Measurements from ENCODE around the gene EZH1. TPM values are rescaled to one million over a fixed set of nuclear protein-coding genes. Genes with fewer than 3 reads are reported as not detected.
A peak's percentile ranks its signal among the peaks of the same experiment; 100 is the strongest.

Gene EZH1
- total RNA-seq, 2 experiments from 2014 or later, result 23.1 to 25.5 TPM

DNA sequence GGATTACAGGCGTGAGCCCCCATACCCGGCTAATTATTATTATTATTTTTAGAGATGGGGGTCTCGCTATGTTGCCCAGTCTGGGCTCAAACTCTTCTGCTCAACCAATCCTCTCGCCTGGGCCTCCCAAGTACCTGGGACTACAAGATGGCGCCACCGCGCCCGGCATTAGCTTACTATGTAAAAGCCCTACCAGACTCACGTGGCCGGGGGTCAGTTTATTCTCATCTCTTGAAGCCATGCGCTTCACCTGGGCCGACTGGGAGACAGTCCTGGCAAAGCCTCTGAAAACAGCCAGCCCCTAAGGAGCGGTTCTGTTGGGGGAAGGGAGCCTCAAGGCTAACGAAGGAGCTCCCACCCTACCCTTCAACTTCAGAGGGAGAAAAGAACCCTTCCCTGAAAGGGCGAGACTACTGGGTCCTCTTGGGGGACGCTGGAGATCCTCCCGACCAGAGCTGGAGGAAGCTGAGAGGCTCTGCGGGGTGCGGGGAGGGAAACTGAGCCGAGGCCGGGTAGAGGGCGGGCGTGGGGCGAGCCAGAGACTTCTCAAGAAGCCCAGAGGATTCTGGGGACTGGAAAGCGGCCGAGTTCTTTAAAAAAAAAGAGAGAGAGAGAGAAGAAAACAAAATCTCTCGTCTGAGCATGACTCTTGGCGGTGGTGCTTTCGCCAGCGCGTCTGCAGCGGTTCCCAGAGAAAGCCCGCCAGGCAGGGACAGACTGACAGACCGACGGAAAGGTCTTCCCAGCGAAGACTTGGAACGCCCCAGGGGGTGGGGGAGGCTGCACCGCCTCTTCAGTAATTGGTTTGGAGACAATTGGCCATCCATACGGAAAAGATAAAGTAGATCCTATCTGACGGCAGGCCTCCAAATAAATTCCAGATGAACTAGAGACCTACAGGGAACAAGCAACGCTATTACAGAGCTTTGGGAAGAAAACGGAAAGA lies 91.4 kb downstream of the EZH1 start:
- H3K27ac Mint-ChIP-seq, result no peak overlapping the region
- H3K36me3 Mint-ChIP-seq (ENCODE audit: low read depth), result no peaks in the 10 kb centered on the region
- H3K27me3 Mint-ChIP-seq, result peaks cover 14% of the 10 kb centered on the region
- CTCF ChIA-PET, result interaction anchor here (0.9 to 1.3 kb wide), 2 partner anchors 13 to 75 kb away, joined by 3 read pairs; no protein-coding TSS in a partner anchor
- H3K4me1 Mint-ChIP-seq (ENCODE audit: low read depth), result peaks cover 15% of the 10 kb centered on the region
- peaks cover 4% of the 10 kb centered on the region for H3K9me3 Mint-ChIP-seq
- TF ChIP-seq CTCF (IDR thresholded peaks at IDR 0.05), result no peak
- H3K4me3 Mint-ChIP-seq, result peak overlapping the region; percentile 35
- intact Hi-C loops (cut with micrococcal nuclease), result no loop called here
- DNase-seq (no peak), ATAC-seq (no peak)
- POLR2A ChIA-PET, result interaction anchor here (2.1 kb wide), 1 partner anchor 13 kb away, joined by 5 read pairs; no protein-coding TSS in a partner anchor

- DNase-seq (no peak), ATAC-seq (no peak)
- POLR2A ChIA-PET, result no interaction called here
- intact Hi-C loops (cut with micrococcal nuclease), result no loop called here
- no peaks in the 10 kb centered on the region for H3K9me3 Mint-ChIP-seq
- CTCF ChIA-PET, result interaction anchor here (1.6 kb wide), 1 partner anchor 73 kb away, joined by 3 read pairs; no protein-coding TSS in a partner anchor
- H3K36me3 Mint-ChIP-seq (ENCODE audit: low read depth), result no peaks in the 10 kb centered on the region
- H3K4me1 Mint-ChIP-seq (ENCODE audit: low read depth), result peaks cover 11% of the 10 kb centered on the region
- H3K4me3 Mint-ChIP-seq, result no peak overlapping the region
- no peak for TF ChIP-seq CTCF (IDR thresholded peaks at IDR 0.05)
- H3K27me3 Mint-ChIP-seq, result peaks cover 14% of the 10 kb centered on the region
- no peak overlapping the region for H3K27ac Mint-ChIP-seq
Measured at GRCh38 chr17:42651392-42651791, 93.4 kb downstream of the EZH1 start.

Small RNA genes within 50 kb of the gene (microRNA-seq; reads per million reads assigned to microRNA genes)
- gene MIR6780A (ENCODE audit: borderline microRNAs expressed, borderline replicate concordance), result not detected

Other genes with a start within 250 kb of the EZH1 start
- gene NAGLU, start 208.8 kb downstream of the EZH1 start, total RNA-seq, result 10 to 100 TPM; 10.8 to 11.4 TPM
- gene HSD17B1, start 192.1 kb downstream of the EZH1 start, total RNA-seq, result under 1 TPM; 0.43 to 0.49 TPM
- gene COASY, start 182.9 kb downstream of the EZH1 start, total RNA-seq, result 10 to 100 TPM; 59.5 to 60.9 TPM
- 10 to 100 TPM; 42.7 to 45.9 TPM for gene MLX, start 177.9 kb downstream of the EZH1 start, total RNA-seq
- gene PSMC3IP, start 167.3 kb downstream of the EZH1 start, total RNA-seq, result 10 to 100 TPM; 18.1 to 21.4 TPM
- gene RETREG3, start 135.7 kb downstream of the EZH1 start, total RNA-seq, result 10 to 100 TPM; 25.0 to 28.2 TPM
- 10 to 100 TPM; 79.5 to 82.4 TPM for gene TUBG1, start 135.4 kb downstream of the EZH1 start, total RNA-seq
- 1 to 10 TPM; 7.5 TPM for gene TUBG2, start 85.8 kb downstream of the EZH1 start, total RNA-seq
- gene PLEKHH3, start 68.0 kb downstream of the EZH1 start, total RNA-seq, result under 1 TPM; 0.29 to 0.65 TPM
- not detected for gene CCR10, start 63.2 kb downstream of the EZH1 start, total RNA-seq
- gene CNTNAP1, start 62.5 kb downstream of the EZH1 start, total RNA-seq, result under 1 TPM; 0.13 to 0.25 TPM
- not detected for gene RAMP2, start 16.2 kb upstream of the EZH1 start, total RNA-seq
- gene VPS25, start 28.4 kb upstream of the EZH1 start, total RNA-seq, result 10 to 100 TPM; 63.4 to 67.2 TPM
- under 1 TPM; 0.65 to 0.72 TPM for gene WNK4, start 35.6 kb upstream of the EZH1 start, total RNA-seq
- 10 to 100 TPM; 24.9 to 27.9 TPM for gene COA3, start 53.7 kb upstream of the EZH1 start, total RNA-seq
- under 1 TPM in 1 of 2 experiments, not detected in 1; 0.23 TPM for gene CNTD1, start 53.8 kb upstream of the EZH1 start, total RNA-seq
- 10 to 100 TPM; 72.0 to 74.1 TPM for gene BECN1, start 79.2 kb upstream of the EZH1 start, total RNA-seq
- 100 to 1,000 TPM; 124 to 132 TPM for gene PSME3, start 88.4 kb upstream of the EZH1 start, total RNA-seq
- 1 to 10 TPM; 3.0 to 3.3 TPM for gene AOC2, start 99.5 kb upstream of the EZH1 start, total RNA-seq
- 1 to 10 TPM; 2.0 to 2.9 TPM for gene AOC3, start 106.2 kb upstream of the EZH1 start, total RNA-seq
- not detected for gene G6PC1, start 155.8 kb upstream of the EZH1 start, total RNA-seq
- gene AARSD1, start 219.4 kb upstream of the EZH1 start, total RNA-seq, result 10 to 100 TPM; 54.3 to 57.5 TPM
- 1 to 10 TPM; 2.2 to 2.8 TPM for gene PTGES3L, start 235.0 kb upstream of the EZH1 start, total RNA-seq
- gene RUNDC1, start 235.5 kb upstream of the EZH1 start, total RNA-seq, result 10 to 100 TPM; 16.1 to 17.0 TPM